HG02885 (cell line): ENCODE data around the gene SLC28A1.
A peak's percentile ranks its signal among the peaks of the same experiment; 100 is the strongest.

Source experiments
- ATAC-seq: cut with Tn5 transposase; IDR thresholded peaks from one replicate; pipeline ENCODE4 v1.9.1; 2021; ENCODE audit warnings: mild to moderate bottlenecking; ENCODE audit not compliant: unreplicated experiment, poor library complexity

The SLC28A1 gene

GRCh38 chr15:84929795-84930603 lies 45.5 kb downstream of the SLC28A1 start:
- no peak for ATAC-seq

- no peak for ATAC-seq
These were observed 50.7 kb downstream of the SLC28A1 start for GRCh38 chr15:84934942-84935729.

- ATAC-seq, result peak; percentile 47
These were observed 52.7 kb downstream of the SLC28A1 start for GRCh38 chr15:84937144-84937543.

GRCh38 chr15:84938726-84939125 lies 54.3 kb downstream of the SLC28A1 start:
- no peak for ATAC-seq

GRCh38 chr15:84940399-84940798 lies 55.9 kb downstream of the SLC28A1 start:
- no peak for ATAC-seq

- ATAC-seq, result no peak
These were observed 58.0 kb downstream of the SLC28A1 start for GRCh38 chr15:84942456-84942855.

- ATAC-seq, result no peak
These were observed 59.8 kb downstream of the SLC28A1 start for GRCh38 chr15:84944311-84944710.

GRCh38 chr15:84944861-84945260 lies 60.4 kb downstream of the SLC28A1 start:
- no peak for ATAC-seq

- ATAC-seq, result no peak
These were observed 62.5 kb downstream of the SLC28A1 start for GRCh38 chr15:84946772-84947489.

GRCh38 chr15:84947947-84948830 lies 63.7 kb downstream of the SLC28A1 start:
- no peak for ATAC-seq

- ATAC-seq, result no peak
These were observed 64.6 kb downstream of the SLC28A1 start for GRCh38 chr15:84949043-84949442.

- ATAC-seq, result no peak
These were observed 65.5 kb downstream of the SLC28A1 start for GRCh38 chr15:84949845-84950569.

- ATAC-seq, result no peak
These were observed 66.2 kb downstream of the SLC28A1 start for GRCh38 chr15:84950570-84951111.

- no peak for ATAC-seq
These were observed 67.3 kb downstream of the SLC28A1 start for GRCh38 chr15:84951736-84952135.

GRCh38 chr15:84953136-84953535 lies 68.7 kb downstream of the SLC28A1 start:
- ATAC-seq, result no peak

GRCh38 chr15:84953726-84954125 lies 69.3 kb downstream of the SLC28A1 start:
- no peak for ATAC-seq

- ATAC-seq, result no peak
These were observed 70.8 kb downstream of the SLC28A1 start for GRCh38 chr15:84955089-84955848.

- no peak for ATAC-seq
These were observed 71.7 kb downstream of the SLC28A1 start for GRCh38 chr15:84956199-84956598.
